Activated CD8-positive, alpha-beta memory T cell treated with anti-CD3 and anti-CD28 coated beads, Interleukin-2, amount 50 U/mL, for 48 hours (primary cell): Measurements from ENCODE around the gene KCTD18.

Experiments
- DNase-seq: peaks from one replicate; pipeline ENCODE4 v3.0.0-alpha.2; 2020

KCTD18 gene

GRCh38 chr2:200453853-200454534 lies 55.9 kb downstream of the KCTD18 start:
- no peak for DNase-seq

DNA sequence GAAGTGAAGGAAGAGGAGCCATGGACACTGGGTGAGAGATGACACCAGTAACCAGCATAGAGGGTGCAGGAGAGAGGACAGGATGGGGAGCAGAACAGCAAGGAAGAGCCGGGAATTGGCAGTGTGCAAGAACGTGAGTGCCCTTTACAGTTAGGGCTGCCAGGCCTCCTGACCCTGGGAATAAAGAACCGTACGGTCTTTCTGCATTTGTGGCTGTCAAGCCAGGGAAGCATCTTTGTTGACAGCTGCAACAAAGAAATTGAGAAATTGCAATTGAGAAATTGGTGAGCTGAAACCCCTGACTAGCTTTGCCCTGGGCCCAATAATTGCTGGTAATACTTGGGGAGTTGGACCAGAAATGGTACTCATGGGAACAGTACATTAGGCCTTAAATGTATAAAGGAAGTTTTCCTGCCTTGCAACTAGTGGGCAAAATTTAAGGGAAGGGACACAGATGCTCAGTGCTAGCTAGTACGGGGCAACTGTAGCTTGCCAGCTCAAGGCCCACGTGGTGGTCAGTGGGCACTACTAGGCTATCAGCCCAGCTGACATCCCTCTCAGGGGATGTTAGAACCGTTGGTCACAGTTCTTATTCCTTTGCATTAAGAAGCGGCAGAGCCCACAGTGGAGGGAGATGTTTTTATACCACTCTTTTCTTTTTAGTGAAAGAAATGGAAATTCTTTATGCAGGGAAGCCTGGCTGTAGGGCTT lies 56.6 kb downstream of the KCTD18 start:
- no peak for DNase-seq

DNA sequence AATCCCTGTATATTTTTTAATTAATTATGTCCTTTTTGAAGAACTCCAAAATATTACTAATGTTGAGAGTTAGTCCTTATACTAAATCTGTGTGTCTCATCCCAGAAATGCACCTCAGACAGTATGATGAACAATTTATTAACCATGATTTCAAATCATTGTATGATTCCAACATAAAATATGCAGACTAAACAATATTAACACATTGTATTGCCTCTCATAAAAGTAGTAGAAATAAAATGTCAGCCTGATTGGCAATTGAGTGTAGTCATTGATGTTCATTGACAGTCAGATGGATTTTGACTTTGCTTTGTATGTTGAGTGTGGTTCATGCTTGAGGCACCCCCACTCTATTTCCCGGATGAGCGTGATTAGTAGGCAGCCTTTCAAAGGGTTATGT lies 57.5 kb downstream of the KCTD18 start:
- no peak for DNase-seq

- DNase-seq = no peak
Observed at GRCh38 chr2:200451511-200451910, 58.4 kb downstream of the KCTD18 start.

GRCh38 chr2:200450288-200450687 lies 59.6 kb downstream of the KCTD18 start:
- DNase-seq = no peak

GRCh38 chr2:200449149-200449548 lies 60.7 kb downstream of the KCTD18 start:
- no peak for DNase-seq

- no peak for DNase-seq
Observed at GRCh38 chr2:200448455-200448854, 61.4 kb downstream of the KCTD18 start.

DNA sequence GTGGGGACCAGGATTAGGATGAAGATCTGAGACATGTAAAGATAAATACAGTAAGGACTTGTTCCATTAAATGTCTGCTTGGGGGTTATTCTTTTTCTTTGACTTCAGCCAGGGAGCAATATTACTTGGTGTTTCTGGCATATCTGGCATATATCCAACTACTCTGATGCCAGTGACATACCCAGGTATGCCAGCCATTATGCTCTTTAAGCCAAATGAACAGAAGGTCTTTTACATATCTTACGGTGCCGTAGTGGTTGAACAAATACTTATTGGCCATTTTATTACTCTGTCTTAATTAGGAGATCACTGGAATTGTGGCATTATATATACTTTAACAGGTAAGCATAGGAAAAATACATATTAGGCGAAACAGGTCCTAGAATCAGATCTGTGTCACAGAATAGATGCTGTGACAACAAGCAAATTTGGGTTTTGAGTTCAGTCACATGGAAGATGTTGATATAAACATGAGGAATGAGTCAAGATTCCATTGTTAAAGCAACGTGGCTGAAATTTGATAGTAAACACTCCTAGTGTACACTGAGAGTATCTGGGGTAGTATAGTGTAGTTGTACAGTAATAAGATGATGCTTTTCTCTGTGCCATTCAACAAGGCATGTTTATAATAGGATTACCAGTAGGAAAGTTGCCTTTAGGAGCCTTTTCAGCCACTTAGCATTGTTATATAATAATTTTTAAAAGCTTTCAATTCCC lies 62.6 kb downstream of the KCTD18 start:
- DNase-seq = no peak

DNA sequence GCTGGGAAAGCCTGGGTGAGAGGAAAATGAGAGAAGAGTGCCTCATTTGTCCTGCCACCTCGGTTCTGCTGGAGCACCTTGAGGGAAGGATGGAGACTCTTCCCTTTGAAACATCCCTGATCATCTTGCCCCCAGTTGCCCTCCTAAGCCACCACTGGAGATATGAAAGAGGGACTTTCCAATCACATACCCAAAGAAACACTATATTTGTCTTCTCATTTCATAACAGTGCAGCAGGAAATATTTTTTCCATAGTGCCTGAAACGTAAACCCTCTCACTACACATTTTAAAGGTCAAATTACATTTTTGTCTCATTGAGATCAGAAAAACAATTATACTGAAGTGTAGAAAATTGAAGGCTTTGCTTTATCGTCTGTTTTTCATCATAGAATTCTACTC lies 63.3 kb downstream of the KCTD18 start:
- DNase-seq = no peak

GRCh38 chr2:200445284-200445683 lies 64.6 kb downstream of the KCTD18 start:
- DNase-seq = no peak

- DNase-seq = no peak
Observed at GRCh38 chr2:200444530-200444929, 65.3 kb downstream of the KCTD18 start.

- no peak for DNase-seq
Observed at GRCh38 chr2:200443916-200444315, 66.0 kb downstream of the KCTD18 start.

- no peak for DNase-seq
Observed at GRCh38 chr2:200443376-200443775, 66.5 kb downstream of the KCTD18 start.

DNA sequence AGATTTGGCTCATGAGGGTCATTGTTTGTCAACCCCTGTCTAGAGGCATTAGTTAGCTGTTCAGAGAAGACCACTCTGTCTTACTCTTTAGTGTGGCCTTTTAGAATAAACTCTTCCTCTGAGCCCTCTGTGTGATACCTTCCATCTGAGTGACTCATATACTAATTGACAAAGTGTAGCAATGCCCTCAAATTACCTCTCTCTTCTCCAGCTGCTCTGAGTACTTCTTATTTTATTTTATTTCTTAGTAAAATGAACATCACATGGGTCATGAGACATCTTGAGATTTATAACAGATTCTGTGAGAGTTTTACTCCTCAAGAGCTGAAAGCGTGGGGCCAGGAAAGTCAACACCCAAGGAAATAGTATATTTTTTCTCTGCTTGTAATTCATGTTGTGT lies 67.4 kb downstream of the KCTD18 start:
- no peak for DNase-seq

DNA sequence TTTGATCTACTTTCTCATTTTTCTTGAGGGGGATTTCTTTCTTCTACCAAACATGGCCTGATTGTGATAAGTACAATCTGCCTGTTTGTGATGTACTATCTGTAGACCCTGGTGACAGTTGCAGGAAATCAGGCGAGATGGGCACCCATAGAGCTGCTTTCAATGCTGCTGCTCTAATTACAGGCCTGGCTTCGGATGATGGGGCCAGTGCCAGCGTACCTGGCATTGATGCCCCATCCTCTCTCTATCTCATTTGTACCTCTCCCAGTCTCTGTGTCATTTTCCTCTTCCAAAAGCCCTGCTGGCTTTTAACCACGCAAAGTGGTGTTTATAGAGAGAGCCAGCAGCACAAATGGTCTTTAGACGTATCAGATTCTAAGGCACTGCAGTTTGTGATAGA lies 69.9 kb downstream of the KCTD18 start:
- no peak for DNase-seq
